Endothelial cell of umbilical vein (primary cell): Measurements from ENCODE around the gene KLF3.

Experiments used
- CTCF ChIP-seq, 2 donors: IDR thresholded peaks; 1 replicate in 1 of 2; 2 replicates in 1 of 2; pipeline ENCODE4 v1.5.1; 2011; ENCODE audit warnings: low read length in 2 of 2, mild to moderate bottlenecking in 2 of 2, moderate library complexity in 2 of 2, control low read depth in 1 of 2, inconsistent platforms in 1 of 2, low read depth in 1 of 2; ENCODE audit not compliant: insufficient read depth in 1 of 2; ENCODE audit errors: extremely low read depth in 1 of 2
- EZH2 ChIP-seq: IDR thresholded peaks from 2 replicates; pipeline ENCODE4 v1.6.1; 2012; ENCODE audit warnings: borderline replicate concordance, low read depth, mild to moderate bottlenecking, moderate library complexity, low read length, inconsistent platforms; ENCODE audit not compliant: severe bottlenecking
- FOS ChIP-seq: IDR thresholded peaks from 2 replicates; pipeline ENCODE4 v1.6.1; 2011; ENCODE audit warnings: mild to moderate bottlenecking, low read length, moderate library complexity, borderline replicate concordance; ENCODE audit not compliant: insufficient read depth
- POLR2A ChIP-seq: IDR thresholded peaks from 2 replicates; pipeline ENCODE4 v1.6.1; 2012; ENCODE audit warnings: low read depth, mild to moderate bottlenecking, control low read depth, low read length

GRCh38 chr4:38734446-38734845, 70.4 kb downstream of the KLF3 start:
- no peak for TF ChIP-seq CTCF (IDR thresholded peaks at IDR 0.05; ENCODE audit: extremely low read depth in 1 of 2, insufficient read depth in 1 of 2, low read depth in 1 of 2, low read length in 2 of 2)
- no peak for TF ChIP-seq FOS
- TF ChIP-seq EZH2 = no peak
- TF ChIP-seq POLR2A = no peak
